DND-41 (cell line): ENCODE data around the gene RAC2.

ENCODE experiments used
- ATAC-seq: fragments of 200-7000 bp; cut with Tn5 transposase; 3 replicates; pipeline ENCODE4 v1.9.1; 2021; ENCODE audit warnings: low read depth; ENCODE audit not compliant: insufficient read depth
- DNase-seq: peaks from one replicate; pipeline ENCODE4 v3.0.0-alpha.2; 2020
- H2AFZ ChIP-seq: 2 replicates; pipeline ENCODE4 v1.6.0; 2012; ENCODE audit warnings: low read depth, low read length
- H3K27ac ChIP-seq: 2 replicates; pipeline ENCODE4 v1.5.1; 2012; ENCODE audit warnings: low read length, inconsistent platforms
- H3K27me3 ChIP-seq: fragments of 200-600 bp; sonication (generic); 2 replicates; pipeline ENCODE4 v1.6.0; 2012; ENCODE audit warnings: low read length, mild to moderate bottlenecking, inconsistent platforms; ENCODE audit not compliant: insufficient read depth, poor library complexity
- H3K36me3 ChIP-seq: 2 replicates; pipeline ENCODE4 v1.5.1; 2012; ENCODE audit warnings: low read length, inconsistent platforms; ENCODE audit not compliant: insufficient read depth
- H3K4me1 ChIP-seq: 2 replicates; pipeline ENCODE4 v1.5.1; 2012; ENCODE audit warnings: mild to moderate bottlenecking, low read length; ENCODE audit not compliant: insufficient read depth
- H3K4me2 ChIP-seq: 2 replicates; pipeline ENCODE4 v1.6.0; 2012; ENCODE audit warnings: mild to moderate bottlenecking, moderate library complexity, low read length, inconsistent platforms; ENCODE audit not compliant: insufficient read depth
- H3K4me3 ChIP-seq, 2 experiments: fragments of 200-600 bp in 1 of 2; shearing (Covaris generic) in 1 of 2; 2 replicates each; pipeline ENCODE4 v1.5.1; 2012 to 2016; ENCODE audit warnings: inconsistent platforms in 2 of 2, low read length in 2 of 2, mild to moderate bottlenecking in 2 of 2, low read depth in 1 of 2, moderate library complexity in 1 of 2
- H3K79me2 ChIP-seq: 2 replicates; pipeline ENCODE4 v1.6.0; 2012; ENCODE audit warnings: low read length, inconsistent platforms; ENCODE audit not compliant: insufficient read depth
- H3K9ac ChIP-seq: 2 replicates; pipeline ENCODE4 v1.6.0; 2012; ENCODE audit warnings: low read depth, mild to moderate bottlenecking, inconsistent platforms, low read length, moderate library complexity
- H3K9me3 ChIP-seq: 2 replicates; pipeline ENCODE4 v1.5.1; 2012; ENCODE audit warnings: low read length, moderate library complexity, mild to moderate bottlenecking, inconsistent platforms; ENCODE audit not compliant: insufficient read depth, severe bottlenecking
- H4K20me1 ChIP-seq: 2 replicates; pipeline ENCODE4 v1.6.0; 2012; ENCODE audit warnings: low read length; ENCODE audit not compliant: insufficient read depth
- CTCF ChIP-seq: IDR thresholded peaks from 2 replicates; pipeline ENCODE4 v1.5.1; 2012; ENCODE audit warnings: borderline replicate concordance, low read length, moderate library complexity, mild to moderate bottlenecking; ENCODE audit not compliant: poor library complexity, severe bottlenecking; ENCODE audit errors: extremely low read depth
- EZH2 ChIP-seq: IDR thresholded peaks from 3 replicates; pipeline ENCODE4 v1.6.1; 2012; ENCODE audit warnings: borderline replicate concordance, low read depth, mild to moderate bottlenecking, moderate library complexity, low read length, inconsistent platforms; ENCODE audit not compliant: severe bottlenecking

The RAC2 gene

DNA sequence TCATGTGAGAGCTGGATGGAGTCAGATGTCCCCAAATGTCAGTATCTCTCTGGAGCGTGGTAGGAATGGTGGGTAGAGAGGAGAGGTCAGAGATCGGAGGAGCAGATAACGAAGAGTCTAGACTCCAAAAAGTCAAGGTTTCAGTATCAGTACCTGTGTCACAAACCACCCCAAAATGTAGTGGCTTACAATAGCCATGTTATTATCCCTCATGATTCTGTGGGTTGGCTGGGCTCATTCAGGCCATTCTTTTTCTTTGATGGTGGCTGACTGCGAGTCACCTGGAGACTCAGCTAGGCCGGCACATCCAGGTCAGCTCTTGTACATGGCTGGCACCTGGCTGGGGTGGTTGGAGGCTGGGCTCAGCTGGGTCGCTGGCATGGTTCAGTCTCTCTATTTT is 24.5 kb downstream of the RAC2 start:
- peaks cover 11% of the 10 kb centered on the region for H3K36me3 ChIP-seq
- H4K20me1 ChIP-seq, result peaks cover 2% of the 10 kb centered on the region; the same call in 1 of the 2 replicates
- peak overlapping the region; percentile 24 for H3K4me2 ChIP-seq
- H3K4me1 ChIP-seq, result peaks cover 44% of the 10 kb centered on the region
- no peaks in the 10 kb centered on the region for H3K27me3 ChIP-seq
- no peaks in the 10 kb centered on the region for H3K79me2 ChIP-seq
- H3K27ac ChIP-seq, result peak overlapping the region; percentile 66
- no peak overlapping the region; the same call in 1 of the 2 replicates for H2AFZ ChIP-seq
- DNase-seq, result no peak
- no peaks in the 10 kb centered on the region for H3K9me3 ChIP-seq
- H3K9ac ChIP-seq, result peak overlapping the region; percentile 15; the same call in 1 of the 2 replicates
- no peak for TF ChIP-seq EZH2
- no peak for TF ChIP-seq CTCF
- no peak overlapping the region for H3K4me3 ChIP-seq
- no peak for ATAC-seq

DNA sequence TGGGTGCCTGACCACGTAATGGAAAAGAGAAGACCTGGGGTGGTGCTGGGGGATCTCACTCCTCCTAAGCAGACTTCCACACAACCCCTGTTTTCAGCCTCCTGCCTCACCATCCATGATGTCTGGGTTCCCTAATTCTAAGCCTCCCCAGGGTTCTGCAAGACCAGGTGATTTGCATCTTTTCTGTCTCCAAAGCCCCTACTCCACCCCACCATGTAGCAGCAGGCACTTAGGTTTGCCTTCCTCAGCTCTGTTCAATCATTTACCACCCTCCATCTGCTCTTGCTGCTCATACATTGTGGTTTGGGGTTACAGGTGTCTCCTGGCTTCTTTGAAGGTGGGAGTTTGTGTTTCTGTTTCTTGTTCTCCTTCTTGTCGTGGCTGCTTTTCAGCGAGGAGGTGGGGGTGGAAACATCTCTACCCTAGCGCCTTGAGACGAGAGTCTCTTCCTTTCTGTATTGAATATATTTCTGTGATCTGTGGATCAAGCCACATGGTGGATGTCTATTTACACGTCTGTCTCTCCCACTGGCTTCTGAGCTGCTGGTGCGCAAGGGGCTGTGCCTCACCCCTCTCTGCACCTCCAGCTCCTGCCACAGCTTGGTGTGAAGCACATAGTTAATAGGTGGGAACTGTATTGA is 25.2 kb downstream of the RAC2 start:
- TF ChIP-seq CTCF (no peak), EZH2 (no peak)
- ATAC-seq (peak; percentile 96), DNase-seq (peak; percentile 88)
- Histone ChIP-seq H4K20me1 (peaks cover 2% of the 10 kb centered on the region; the same call in 1 of the 2 replicates), H3K4me2 (peak overlapping the region; percentile 24), H2AFZ (no peak overlapping the region), H3K9ac (peak overlapping the region; percentile 15; the same call in 1 of the 2 replicates), H3K4me3 (no peak overlapping the region), H3K79me2 (no peaks in the 10 kb centered on the region), H3K4me1 (peaks cover 40% of the 10 kb centered on the region), H3K27me3 (no peaks in the 10 kb centered on the region), H3K9me3 (no peaks in the 10 kb centered on the region), H3K36me3 (peaks cover 4% of the 10 kb centered on the region), H3K27ac (peak overlapping the region; percentile 66)

GRCh38 chr22:37218399-37218770 is 25.7 kb downstream of the RAC2 start:
- Histone ChIP-seq H3K4me2 (peak overlapping the region; percentile 0; the same call in 1 of the 2 replicates), H3K4me1 (peaks cover 40% of the 10 kb centered on the region), H4K20me1 (peaks cover 2% of the 10 kb centered on the region; the same call in 1 of the 2 replicates), H3K36me3 (no peaks in the 10 kb centered on the region; the same call in 1 of the 2 replicates), H3K27me3 (no peaks in the 10 kb centered on the region), H3K4me3 (no peak overlapping the region), H3K9me3 (no peaks in the 10 kb centered on the region), H2AFZ (no peak overlapping the region), H3K9ac (no peak overlapping the region), H3K79me2 (no peaks in the 10 kb centered on the region), H3K27ac (peak overlapping the region; percentile 51)
- ATAC-seq (peak; percentile 13), DNase-seq (peak; percentile 50)
- no peak for TF ChIP-seq EZH2
- TF ChIP-seq CTCF, result no peak
